Ecto neural progenitor cell (in vitro differentiated cells): ENCODE measurements around the gene RAPSN.

Experiments used
- DNase-seq: peaks from one replicate; pipeline ENCODE4 v3.0.0-alpha.2; 2018; ENCODE audit warnings: low spot score

RAPSN gene

GRCh38 chr11:47389577-47390421 is 59.1 kb downstream of the RAPSN start:
- DNase-seq, result no peak

GRCh38 chr11:47388697-47389576 is 60.0 kb downstream of the RAPSN start:
- no peak for DNase-seq

GRCh38 chr11:47387944-47388696 is 60.8 kb downstream of the RAPSN start:
- no peak for DNase-seq
